Ishikawa (cell line): ENCODE results near the gene CHD2.

ENCODE experiments used
- CEBPB ChIP-seq: IDR thresholded peaks from 2 replicates; pipeline ENCODE4 v1.6.1; 2012
- CREB1 ChIP-seq: IDR thresholded peaks from 2 replicates; pipeline ENCODE4 v1.6.1; 2012; ENCODE audit warnings: low read depth
- EGR1 ChIP-seq: IDR thresholded peaks from 2 replicates; pipeline ENCODE4 v1.6.1; 2012
- EP300 ChIP-seq: IDR thresholded peaks from 2 replicates; pipeline ENCODE4 v1.6.1; 2012; ENCODE audit warnings: borderline replicate concordance
- FOXM1 ChIP-seq: IDR thresholded peaks from 2 replicates; pipeline ENCODE4 v1.6.1; 2012; ENCODE audit warnings: low read depth, borderline replicate concordance
- NFIC ChIP-seq: IDR thresholded peaks from 2 replicates; pipeline ENCODE4 v1.6.1; 2012
- RAD21 ChIP-seq: IDR thresholded peaks from 2 replicates; pipeline ENCODE4 v1.6.1; 2012; ENCODE audit warnings: low read depth
- TAF1 ChIP-seq: IDR thresholded peaks from 2 replicates; pipeline ENCODE4 v1.6.1; 2012; ENCODE audit warnings: low read depth, mild to moderate bottlenecking
- TCF12 ChIP-seq: IDR thresholded peaks from 2 replicates; pipeline ENCODE4 v1.6.1; 2012; ENCODE audit warnings: low read depth
- TEAD4 ChIP-seq: IDR thresholded peaks from 2 replicates; pipeline ENCODE4 v1.6.1; 2012
- USF1 ChIP-seq: IDR thresholded peaks from 2 replicates; pipeline ENCODE4 v1.6.1; 2012
- YY1 ChIP-seq: IDR thresholded peaks from 2 replicates; pipeline ENCODE4 v1.6.1; 2012; ENCODE audit warnings: low read depth
- ZBTB7A ChIP-seq: IDR thresholded peaks from 2 replicates; pipeline ENCODE4 v1.6.1; 2012; ENCODE audit warnings: low read depth
- TF ChIP-seq, protein P1 (sequence below): IDR thresholded peaks from 2 replicates; pipeline ENCODE4 v1.6.1; 2012; ENCODE audit warnings: low read depth, mild to moderate bottlenecking
- TF ChIP-seq, protein P2 (sequence below): IDR thresholded peaks from 2 replicates; pipeline ENCODE4 v1.6.1; 2012

The CHD2 gene

GRCh38 chr15:92943581-92943980 is 43.5 kb downstream of the CHD2 start:
- no peak for TF ChIP-seq TEAD4
- TF ChIP-seq ZBTB7A, result no peak
- TF ChIP-seq CEBPB, result no peak
- TF ChIP-seq, protein P1, sequence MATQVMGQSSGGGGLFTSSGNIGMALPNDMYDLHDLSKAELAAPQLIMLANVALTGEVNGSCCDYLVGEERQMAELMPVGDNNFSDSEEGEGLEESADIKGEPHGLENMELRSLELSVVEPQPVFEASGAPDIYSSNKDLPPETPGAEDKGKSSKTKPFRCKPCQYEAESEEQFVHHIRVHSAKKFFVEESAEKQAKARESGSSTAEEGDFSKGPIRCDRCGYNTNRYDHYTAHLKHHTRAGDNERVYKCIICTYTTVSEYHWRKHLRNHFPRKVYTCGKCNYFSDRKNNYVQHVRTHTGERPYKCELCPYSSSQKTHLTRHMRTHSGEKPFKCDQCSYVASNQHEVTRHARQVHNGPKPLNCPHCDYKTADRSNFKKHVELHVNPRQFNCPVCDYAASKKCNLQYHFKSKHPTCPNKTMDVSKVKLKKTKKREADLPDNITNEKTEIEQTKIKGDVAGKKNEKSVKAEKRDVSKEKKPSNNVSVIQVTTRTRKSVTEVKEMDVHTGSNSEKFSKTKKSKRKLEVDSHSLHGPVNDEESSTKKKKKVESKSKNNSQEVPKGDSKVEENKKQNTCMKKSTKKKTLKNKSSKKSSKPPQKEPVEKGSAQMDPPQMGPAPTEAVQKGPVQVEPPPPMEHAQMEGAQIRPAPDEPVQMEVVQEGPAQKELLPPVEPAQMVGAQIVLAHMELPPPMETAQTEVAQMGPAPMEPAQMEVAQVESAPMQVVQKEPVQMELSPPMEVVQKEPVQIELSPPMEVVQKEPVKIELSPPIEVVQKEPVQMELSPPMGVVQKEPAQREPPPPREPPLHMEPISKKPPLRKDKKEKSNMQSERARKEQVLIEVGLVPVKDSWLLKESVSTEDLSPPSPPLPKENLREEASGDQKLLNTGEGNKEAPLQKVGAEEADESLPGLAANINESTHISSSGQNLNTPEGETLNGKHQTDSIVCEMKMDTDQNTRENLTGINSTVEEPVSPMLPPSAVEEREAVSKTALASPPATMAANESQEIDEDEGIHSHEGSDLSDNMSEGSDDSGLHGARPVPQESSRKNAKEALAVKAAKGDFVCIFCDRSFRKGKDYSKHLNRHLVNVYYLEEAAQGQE, result no peak

GRCh38 chr15:92944946-92945521 is 44.9 kb downstream of the CHD2 start:
- TF ChIP-seq TCF12, result no peak
- TF ChIP-seq TEAD4, result no peak
- no peak for TF ChIP-seq YY1
- TF ChIP-seq, protein P1, result no peak
- no peak for TF ChIP-seq EGR1
- TF ChIP-seq CEBPB, result no peak
- TF ChIP-seq CREB1, result no peak
- no peak for TF ChIP-seq FOXM1
- no peak for TF ChIP-seq USF1
- TF ChIP-seq RAD21, result no peak
- no peak for TF ChIP-seq EP300
- no peak for TF ChIP-seq ZBTB7A
- TF ChIP-seq NFIC, result no peak
- TF ChIP-seq, protein P2, sequence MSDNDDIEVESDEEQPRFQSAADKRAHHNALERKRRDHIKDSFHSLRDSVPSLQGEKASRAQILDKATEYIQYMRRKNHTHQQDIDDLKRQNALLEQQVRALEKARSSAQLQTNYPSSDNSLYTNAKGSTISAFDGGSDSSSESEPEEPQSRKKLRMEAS, result no peak
- no peak for TF ChIP-seq TAF1

DNA sequence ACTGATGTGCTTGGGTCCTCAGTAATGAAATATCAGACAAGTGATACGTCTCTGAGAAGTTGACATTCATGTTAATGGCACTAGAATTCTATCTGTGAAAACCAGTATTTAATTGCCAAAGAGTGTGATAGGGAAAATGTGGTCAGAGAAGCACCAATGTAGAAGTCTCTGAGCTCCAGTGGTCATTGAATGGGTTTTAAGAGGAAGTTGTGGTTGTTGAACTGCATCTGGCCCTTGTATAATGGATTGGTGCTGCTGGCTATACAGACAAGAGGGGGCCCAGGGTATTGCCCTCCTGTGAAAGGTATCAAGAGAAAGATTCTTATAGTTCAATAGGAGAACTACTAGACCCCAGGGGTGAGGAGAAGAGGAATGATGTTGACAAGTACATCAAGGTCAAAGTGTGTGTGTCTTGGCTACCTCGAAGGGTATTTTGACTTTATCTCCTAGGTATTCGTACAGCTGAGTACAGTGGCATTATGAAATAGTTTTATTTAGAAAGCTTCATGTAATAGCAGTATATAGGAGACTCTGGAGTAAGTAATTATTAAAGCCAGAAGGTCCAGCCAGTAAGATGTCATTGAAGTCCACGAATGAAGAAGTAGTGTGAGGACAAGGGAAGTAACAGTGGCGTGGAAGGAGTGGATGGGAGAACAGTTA is 47.1 kb downstream of the CHD2 start:
- TF ChIP-seq CEBPB (no peak), FOXM1 (no peak), TEAD4 (no peak), TAF1 (no peak), TCF12 (no peak), NFIC (no peak), YY1 (no peak), RAD21 (no peak), EP300 (no peak), USF1 (no peak), ZBTB7A (no peak), CREB1 (no peak), EGR1 (no peak)
- TF ChIP-seq, protein P2, result no peak
- TF ChIP-seq, protein P1, result no peak

DNA sequence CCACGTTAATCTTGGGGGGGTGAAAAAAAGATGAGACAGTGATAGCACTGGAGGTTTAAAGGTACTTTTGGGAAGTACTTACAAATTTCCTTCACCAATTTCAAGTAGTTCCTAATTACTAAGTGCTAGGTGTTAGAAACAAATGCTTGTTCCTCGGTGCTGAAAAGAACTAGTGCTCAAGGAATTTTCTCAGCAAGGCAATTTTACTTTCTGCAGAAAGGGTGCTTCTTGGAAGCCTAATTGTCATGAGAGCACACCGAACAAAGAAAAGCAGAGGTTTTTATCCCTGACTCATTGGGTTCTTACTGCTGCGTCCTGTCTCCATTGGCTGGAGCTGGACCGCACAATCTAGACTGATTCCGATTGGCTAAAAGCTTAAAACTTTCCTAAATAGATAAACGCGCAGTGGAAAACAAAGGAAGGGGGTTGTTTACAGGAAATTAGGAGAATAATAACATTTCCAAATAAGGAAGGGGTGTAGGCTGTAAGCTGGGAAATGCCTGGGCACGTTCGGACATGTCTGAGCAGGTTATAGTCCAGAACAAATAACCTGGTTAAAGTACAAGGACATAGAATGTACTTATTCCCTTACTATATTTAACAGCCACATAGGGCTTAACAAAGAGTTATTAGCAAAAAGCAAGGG is 49.6 kb downstream of the CHD2 start:
- TF ChIP-seq, protein P1, result no peak
- TF ChIP-seq NFIC (no peak), TEAD4 (no peak), EP300 (no peak), USF1 (0 out of 2 replicates have a peak, but pooled peaks have one; percentile 31), TCF12 (peak; percentile 14; the same call in 1 of the 2 replicates)
